Hematopoietic multipotent progenitor cell treated with erythropoietin and hydrocortisone succinate and interleukin-3 and kit ligand, for 17 days (in vitro differentiated cells): ENCODE data around the gene HACD4.

ENCODE experiments used
- DNase-seq: peaks from one replicate; pipeline ENCODE4 v3.0.0-alpha.2; 2015; ENCODE audit warnings: low spot score

The HACD4 gene, protein sequence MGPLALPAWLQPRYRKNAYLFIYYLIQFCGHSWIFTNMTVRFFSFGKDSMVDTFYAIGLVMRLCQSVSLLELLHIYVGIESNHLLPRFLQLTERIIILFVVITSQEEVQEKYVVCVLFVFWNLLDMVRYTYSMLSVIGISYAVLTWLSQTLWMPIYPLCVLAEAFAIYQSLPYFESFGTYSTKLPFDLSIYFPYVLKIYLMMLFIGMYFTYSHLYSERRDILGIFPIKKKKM

DNA sequence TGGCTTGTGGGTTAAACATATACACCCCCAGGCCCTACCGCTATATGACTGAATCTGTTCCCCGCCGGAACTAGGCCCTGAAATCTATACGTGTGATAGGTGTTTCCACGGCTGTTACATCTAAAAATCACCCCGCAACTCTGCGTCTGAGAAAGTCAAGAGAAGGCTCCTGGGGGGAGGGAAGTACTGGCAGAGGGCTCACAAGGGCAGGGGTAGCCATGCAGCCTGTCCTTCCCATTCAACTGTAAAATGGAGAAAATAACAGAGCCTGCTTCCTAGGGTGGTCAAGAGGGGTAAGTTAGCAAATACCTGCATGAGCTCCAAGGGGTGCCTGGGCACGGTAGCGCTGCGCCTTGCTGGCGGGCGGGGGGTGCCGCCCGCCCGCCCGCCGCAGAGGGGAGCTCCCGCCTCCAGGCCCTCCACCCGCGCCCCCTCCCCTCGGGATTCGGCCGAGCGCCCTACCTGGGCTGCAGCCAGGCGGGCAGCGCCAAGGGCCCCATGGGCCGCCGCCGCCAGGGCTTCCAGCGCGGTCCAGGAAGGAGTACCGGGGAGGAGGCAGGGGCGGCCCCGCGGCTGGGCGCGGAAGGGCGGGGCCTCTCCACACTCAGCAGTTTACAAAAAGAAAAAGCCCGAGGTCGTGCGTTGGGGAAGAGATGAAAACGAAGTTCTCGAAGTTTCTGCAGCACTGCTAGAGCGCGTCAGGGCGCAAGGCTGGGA, at the start of gene HACD4:
Gene HACD4 (minus strand): TSS at position 550 of the 717 bp plus-strand sequence. CDS start 50 bp downstream, at position 500.
- DNase-seq = no peak

DNA sequence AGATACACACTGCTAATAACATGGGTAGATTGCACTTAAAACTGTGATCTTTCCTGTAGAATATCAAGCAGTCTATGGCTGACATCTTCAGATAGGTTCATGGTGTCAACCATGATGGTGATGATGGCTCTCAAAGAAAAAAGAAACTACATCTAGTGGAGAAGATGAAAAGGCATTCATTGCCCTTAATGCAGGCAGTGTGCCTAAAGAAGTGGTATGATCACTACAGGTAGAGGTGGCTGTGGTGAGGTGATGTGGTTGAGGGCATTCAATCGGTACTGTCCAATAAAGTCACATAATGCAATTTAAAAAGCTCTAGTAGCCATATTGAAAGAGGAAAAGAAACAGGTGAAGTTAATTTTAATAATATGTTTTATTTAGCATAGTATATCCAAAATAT, 49.4 kb upstream of the HACD4 start:
- DNase-seq = no peak

DNA sequence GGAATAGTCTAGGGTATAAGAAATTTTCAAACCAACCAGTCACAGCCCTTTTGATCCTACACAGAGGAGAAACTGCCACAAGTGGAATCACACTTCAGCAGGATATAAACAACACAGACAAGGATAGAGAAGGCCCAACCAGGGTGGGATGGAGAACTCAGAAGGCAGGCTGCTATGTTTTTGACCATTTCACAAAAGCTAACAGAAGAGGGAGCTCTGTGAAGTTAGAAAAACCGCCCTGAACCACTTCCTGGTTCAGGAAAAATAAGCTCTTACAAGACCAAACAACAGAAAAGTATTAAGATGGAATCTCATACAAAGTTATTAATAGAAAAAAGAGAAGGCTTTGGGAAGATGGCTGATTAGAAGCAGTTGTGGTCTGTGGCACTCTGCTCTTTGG, 47.3 kb upstream of the HACD4 start:
- no peak for DNase-seq

DNA sequence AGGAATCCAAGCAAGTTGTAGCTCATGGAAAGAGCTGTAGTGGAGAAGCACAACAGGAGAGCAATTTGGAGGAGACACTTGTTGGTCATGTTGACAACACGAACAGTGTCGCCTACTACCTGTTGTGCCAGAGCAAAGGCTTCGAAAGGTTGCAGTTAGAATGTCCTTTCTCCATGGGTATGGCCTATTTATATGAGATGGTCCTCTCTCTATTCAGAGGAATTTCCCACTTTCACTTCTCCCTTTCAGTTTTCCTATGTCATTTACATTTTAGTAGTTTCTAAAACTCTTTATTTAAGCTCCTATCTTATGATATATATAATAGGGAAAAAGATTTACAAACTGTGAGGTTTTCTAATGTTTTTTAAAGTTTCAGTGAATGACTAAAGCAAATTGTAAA, 46.3 kb upstream of the HACD4 start, which contains the start of gene IFNB1:
Gene IFNB1 (minus strand): TSS at position 162 of the 400 bp plus-strand sequence. CDS start 73 bp downstream, at position 89.
- no peak for DNase-seq

DNA sequence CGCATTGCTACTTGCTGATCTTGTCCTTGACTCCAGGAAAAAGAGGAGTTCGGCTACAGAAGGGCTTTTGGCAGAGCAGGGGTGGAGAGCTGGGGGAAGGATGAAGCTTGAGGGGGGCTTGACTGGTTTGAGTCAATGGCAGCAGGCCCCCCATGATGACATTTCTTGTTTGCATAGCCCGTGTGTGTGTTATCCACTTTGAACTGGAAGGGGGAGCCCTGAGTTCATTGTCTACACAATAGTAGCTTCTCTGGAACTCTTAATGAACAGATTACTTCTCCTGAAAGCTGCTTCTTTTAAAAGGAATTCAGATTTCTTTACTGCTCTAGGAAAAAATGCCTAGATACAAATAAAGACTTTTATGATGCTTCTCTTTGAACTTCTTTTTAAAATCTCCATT, 44.0 kb upstream of the HACD4 start:
- DNase-seq = no peak

DNA sequence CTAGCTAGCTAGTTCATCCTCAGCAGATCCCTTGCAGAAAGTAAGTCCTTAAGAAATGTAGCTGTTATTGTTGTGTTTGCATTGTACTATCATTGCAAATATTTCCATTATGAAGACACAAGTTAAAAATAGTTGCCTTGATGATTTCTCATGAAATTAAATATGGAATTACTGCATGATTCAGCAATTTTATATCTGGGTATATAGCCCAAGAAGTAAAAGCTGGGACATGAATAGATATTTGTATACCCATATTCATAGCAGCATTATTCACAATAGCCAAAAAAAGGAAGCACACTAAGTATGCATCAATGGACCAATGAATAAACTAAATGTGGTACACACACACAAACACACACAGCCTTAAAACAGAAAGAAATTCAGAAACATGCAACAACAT, 39.5 kb upstream of the HACD4 start:
- DNase-seq = no peak

DNA sequence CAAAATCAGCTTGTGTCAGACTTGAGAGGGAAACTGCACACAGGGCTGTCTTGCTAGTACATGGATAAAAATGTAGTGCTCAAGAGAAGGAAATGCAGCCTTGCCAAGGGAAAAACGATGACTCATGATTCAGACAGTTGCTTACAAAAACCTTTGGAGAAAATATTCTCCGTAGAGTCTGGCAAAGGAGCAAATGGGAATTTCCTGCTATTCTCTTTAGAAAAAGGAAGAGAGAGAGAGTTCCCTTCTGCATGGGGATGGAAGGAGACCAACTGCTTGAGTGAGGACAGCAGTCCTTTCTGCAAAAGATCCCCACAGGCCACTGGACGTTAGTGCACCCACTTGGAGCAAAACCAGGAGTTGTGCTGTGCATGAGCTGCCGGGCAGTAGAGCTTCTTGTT, 38.7 kb upstream of the HACD4 start:
- DNase-seq = peak; percentile 17

DNA sequence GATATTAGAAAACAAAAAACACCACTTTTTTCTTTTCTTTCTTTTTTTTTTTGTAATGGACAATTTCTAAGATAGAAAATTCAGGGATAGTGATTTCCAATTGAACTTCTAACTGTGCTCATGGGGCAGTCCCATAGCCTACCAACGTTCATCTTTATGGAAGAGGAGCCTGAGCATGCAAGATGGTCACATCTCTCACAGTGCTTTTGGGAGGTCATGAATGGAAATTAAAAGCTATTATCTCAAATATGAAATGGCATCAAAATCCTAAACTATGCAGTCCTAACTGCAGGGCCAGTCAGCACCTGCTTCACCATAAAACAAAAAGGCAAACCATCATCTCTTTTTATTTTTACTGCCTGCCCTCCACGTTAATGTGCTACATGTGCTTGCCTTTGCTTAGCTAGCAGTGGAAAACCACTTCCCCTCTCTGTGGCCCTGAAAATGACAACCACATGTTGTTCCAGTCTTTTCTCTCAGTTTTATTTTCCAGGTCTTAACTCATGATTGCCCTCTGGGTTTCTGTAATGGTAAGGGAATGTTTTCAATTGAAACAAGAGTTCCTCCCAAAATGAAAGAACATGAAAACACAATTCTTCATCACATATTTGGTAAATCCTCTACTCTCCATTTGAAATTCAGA, 29.6 kb upstream of the HACD4 start:
- DNase-seq = no peak

DNA sequence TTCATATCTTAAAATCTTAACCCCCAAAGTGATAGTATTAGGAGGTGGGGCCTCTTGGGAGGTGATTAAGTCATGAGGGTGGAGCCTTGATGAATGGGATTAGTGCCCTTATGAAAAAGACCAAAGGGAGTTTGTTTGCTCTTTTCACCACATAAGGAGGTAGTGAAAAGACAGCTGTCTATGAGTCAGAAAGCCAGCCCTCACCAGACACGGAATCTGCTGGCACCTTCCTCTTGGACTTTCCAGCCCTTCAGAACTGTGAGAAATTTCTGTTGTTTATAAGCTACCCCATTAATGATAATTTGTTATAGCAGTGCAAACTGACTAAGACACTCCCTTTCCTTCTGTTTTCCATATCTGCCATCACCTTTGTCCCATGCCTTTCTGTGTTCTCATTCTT, 25.5 kb upstream of the HACD4 start:
- no peak for DNase-seq

DNA sequence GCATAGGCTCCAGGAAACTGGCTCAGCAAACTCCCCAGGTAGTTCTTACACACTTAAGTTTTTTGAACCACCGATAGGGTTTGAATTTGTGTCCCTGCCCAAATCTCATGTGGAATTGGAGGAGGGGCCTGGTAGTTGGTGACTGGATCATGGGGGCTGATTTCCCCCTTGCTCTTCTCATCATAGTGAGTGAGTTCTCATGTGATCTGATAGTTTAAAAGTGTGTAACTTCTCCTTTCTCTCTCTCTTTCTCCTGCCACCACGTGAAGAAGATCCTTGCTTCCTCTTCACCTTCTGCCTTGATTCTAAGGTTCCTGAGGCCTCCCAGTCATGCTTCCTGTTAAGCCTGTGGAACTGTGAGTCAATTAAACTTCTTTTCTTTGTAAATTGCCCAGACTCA, 22.4 kb upstream of the HACD4 start:
- DNase-seq = no peak

DNA sequence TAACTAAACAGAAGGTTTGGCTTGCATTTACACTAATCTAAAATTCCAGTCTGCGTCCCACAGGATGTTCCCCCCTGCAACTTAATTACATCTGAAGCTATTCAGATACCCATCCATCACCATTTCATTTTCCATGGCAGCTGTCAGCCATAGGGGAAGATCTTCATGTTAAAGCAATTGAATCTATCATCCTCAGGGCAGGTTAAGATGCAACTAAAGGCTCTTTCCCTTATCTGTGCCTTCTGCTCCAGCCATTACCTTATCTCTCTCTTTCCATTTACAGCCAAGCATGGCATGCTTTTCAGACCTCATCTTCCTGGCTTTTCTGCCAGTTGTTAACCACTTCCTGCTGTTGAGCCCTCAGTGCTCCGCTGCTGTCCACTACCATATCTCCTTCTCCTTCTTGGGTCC, 15.8 kb upstream of the HACD4 start:
- no peak for DNase-seq

DNA sequence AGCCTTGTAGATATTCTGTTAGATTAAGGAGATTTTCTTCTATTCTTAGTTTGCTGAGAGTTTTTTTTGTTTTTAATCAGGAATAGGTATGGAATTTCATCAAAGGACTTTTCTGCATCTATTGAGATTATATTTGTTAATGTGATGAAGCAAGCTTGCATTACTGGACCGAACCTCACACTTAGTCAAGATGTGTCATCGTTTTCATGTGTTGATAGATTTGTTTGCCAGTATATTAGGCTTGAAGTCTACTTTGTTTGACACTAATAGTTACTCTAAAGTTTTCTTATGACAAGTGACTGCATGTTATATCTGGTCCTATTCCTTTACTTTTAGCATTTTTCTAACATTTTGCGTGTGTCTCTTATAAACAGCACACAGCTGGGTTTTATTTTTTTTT, 12.4 kb upstream of the HACD4 start:
- no peak for DNase-seq

DNA sequence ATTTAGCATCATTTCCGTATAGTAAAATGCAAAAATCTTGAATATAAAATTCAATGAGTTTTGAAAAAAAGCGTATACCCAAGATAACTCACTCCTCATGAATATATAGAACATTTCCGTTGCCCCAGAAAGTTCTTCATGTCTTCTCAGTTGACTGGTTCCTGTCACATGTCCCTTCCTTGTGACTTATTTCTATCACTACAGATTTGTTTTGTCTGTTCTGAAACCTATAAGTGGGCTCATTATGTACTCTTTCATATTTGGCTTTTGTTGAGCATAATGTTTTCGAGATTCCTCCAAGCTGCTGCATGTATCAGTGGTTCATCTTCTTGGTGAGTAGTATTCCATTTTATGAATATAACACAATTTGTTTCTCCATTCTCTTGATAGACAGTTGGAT, 11.0 kb upstream of the HACD4 start:
- no peak for DNase-seq

DNA sequence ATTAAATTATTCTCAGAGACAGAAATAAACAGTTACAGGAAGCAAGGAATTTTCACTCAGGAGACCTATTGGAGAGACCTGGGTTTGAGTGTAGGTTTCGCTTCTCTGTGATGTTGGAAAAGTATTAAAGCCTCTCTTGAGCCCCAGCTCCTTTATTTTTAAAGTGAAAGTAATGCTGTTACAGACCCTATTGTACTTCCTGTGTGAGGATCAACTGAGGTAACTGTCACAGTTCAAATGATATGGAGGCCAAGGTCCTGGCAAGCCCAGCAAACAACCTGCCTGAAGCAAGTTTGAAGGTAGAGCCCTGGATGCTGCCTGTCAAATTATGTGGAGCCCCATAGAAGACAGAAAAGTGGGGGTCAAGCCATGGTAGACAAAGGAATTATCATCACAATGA, 7.9 kb upstream of the HACD4 start:
- DNase-seq = no peak

DNA sequence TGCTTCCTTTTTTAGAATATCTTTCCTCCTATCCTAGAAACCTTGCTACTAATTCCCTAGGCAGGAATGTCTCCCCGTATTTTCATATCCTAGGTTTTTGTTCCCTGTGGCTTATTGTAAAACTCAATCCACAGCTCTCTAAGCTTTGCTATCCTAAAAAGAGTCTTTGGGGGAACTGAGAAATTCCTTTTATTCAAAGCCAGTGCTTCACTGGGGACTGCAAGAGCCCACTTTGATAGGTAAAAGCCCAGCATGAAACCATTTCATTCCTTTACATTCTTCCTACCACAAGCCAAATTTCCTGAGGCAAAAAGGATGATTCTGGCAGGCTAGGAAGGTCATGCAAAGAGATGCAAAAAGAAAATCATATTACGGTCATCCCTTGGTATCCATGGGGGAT, 5.8 kb upstream of the HACD4 start:
- no peak for DNase-seq

DNA sequence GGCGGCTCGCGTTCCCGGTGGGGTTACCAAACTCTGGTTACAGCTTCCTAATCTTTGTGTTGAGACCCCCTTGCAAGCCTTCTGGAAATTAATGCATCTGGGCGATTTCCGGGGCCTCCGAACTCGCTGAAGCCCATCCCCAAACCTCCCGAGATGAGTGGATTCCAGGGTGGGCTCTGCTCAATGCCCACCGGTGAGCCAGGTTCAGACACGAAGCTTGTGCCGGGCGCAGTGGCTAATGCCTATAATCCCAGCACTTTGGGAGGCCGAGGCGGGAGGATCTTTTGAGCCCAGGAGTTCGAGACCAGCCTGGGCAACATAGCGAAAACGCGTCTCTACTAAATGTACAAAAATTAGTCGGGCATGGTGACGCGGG, 356 bp upstream of the HACD4 start:
- DNase-seq = no peak

DNA sequence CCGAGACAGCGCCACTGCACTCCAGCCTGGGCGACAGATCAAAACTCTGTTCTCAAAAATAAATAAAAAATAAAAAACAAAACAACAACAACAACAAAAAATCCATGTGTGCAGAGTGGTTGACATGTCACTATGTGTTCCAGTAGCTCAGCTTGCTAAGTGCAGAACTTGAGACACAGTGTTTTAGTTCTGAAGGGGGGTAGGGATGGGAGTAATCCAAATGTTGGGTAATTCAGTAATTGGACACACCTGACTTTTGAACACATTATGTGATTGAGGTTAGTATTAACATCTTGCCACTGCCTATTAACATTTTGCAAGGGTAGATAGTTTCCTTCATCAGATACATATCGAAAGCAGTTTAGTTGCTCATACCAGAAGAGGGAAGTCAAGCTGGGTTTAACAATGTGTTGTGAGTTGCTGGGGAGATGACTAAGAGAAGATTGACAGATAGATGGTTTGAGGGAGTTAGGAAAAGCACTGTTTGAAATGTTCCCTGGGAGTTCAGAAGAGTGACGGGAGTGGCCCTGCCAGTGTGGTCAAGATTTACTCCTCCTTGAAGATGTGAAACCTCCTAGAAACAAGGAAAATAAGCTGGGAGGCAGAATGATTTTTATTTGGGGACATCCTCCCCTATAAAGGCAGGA, 928 bp downstream of the HACD4 start:
- no peak for DNase-seq

DNA sequence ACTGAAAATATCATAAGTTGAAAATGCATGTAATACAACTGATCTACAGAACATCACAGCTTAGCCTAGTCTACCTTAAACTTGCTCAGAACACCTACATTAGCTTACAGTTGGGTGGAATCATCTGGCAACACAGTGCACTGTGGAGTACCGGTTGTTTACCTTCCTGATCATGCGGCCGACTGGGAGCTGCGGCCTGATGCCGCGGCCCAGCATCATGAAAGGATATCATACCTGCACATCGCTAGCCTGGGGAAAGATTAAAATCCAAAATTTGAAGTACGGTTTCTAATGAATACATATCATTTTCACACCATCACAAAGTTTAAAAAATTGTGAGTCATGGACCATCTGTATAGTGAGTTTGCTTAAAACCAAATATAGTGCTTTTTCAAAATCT, 1.8 kb downstream of the HACD4 start:
- no peak for DNase-seq

DNA sequence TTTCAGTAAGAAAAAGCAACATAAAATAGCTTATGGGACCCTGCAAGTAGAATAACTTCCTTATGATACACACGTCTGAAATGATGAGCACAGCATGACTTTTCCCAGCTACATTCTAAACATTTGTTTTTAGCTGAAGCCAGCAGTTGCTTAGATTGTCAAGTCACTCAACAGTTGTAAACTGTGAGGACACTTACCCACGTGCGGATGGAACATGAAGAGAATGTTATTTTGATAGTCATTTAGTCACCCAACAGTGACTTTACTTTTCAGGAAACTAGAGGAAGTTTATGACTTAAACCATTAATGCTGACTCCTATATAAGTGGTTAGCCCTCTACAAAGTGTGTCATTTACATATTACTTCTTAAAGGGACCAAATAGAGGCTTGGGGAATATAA, 3.0 kb downstream of the HACD4 start:
- no peak for DNase-seq

DNA sequence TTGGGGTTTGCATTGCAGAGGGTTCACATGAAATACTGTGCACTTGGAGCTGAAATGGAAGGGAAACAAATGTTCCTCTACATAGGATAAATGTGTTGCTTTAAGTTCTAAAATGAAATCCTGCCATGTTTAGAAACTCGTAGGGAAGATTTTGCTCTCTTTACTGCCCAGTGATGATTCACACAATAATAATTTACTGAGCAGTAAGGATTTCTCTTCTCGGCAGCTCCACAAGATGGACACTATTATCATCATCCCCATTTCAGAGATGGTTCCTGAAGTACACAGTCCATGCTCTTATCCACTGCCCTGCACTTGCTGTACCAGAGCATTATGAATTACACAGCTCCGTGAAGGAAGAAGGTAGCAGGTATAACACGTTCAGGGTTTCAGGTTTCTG, 4.1 kb downstream of the HACD4 start:
- no peak for DNase-seq

DNA sequence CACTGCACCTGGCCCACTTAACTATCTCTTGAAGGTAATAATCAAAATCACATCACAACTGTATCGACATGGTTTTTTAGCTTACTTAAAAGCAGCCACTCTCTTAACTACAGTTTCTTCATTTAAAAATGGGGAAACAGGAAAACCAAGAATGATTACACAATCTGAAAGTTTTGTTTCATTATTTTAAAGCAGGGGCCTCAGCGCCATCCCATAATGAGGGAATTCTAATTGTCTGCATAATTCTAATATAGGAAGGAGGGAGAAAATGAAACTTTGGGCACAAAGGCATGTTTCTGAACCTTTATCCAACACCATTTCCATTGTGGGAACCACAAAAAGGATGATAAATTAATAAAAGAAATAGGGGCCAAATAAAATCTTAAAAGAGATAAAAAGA, 7.6 kb downstream of the HACD4 start:
- no peak for DNase-seq

DNA sequence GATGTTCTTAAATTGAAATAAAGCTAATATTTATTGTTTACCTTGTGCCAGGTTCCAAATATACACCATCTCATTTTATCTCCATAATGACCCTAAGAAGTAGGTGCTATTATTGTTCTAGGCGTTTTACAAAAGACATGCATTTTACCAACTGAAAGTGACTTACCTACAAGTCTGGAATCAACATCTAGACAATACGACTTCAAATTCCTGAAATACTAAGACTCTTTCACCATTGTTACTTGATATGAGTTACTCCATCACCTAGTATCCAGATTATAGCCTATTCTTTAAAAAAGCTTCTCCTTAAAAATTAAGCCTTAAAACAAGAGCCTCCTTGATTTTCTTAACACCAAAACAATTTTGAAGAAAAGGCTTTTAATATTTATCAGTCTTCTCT, 13.3 kb downstream of the HACD4 start:
- no peak for DNase-seq
